Measurements from ENCODE around the gene SLC26A5.

Gene SLC26A5

GRCh38 chr7:103388469-103389140, 57.4 kb downstream of the SLC26A5 start:
- TF ChIP-seq CTCF (conservative IDR thresholded peaks at IDR 0.05; ENCODE audit: low read depth, low read length), result no peak
- no peak for DNase-seq (ENCODE audit: low read depth)
- H3K4me3 ChIP-seq (ENCODE audit: low read length), result no peak overlapping the region

DNA sequence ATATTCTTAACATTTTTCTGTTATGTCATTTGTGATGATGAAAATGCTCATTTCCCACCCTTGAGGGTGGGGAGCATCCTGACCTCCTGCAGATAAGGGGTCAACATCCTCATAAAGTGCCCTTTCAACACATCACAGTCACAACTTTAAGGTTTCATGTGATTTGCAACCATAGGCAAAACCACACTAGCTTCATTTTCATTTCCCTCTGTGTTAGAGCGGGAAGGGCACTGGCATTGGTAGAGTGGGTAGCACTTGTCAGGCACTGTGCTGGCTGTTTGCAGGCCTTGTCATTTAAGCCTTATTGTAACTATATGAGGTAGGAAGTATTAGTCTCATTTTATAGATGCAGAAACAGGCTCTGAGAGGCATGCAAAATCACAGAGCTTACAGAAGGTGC, 58.8 kb downstream of the SLC26A5 start:
- no peak for DNase-seq (ENCODE audit: low read depth)
- no peak overlapping the region for H3K4me3 ChIP-seq (ENCODE audit: low read length)
- no peak for TF ChIP-seq CTCF (conservative IDR thresholded peaks at IDR 0.05; ENCODE audit: low read depth, low read length)

GRCh38 chr7:103382032-103382402, 64.0 kb downstream of the SLC26A5 start:
- DNase-seq (ENCODE audit: low read depth), result no peak
- TF ChIP-seq CTCF (conservative IDR thresholded peaks at IDR 0.05; ENCODE audit: low read depth, low read length), result no peak
- no peak overlapping the region for H3K4me3 ChIP-seq (ENCODE audit: low read length)

- no peak overlapping the region for H3K4me3 ChIP-seq (ENCODE audit: low read length)
- no peak for TF ChIP-seq CTCF (conservative IDR thresholded peaks at IDR 0.05; ENCODE audit: low read depth, low read length)
- DNase-seq (ENCODE audit: low read depth), result no peak
Observed at GRCh38 chr7:103381280-103382031, 64.6 kb downstream of the SLC26A5 start.

DNA sequence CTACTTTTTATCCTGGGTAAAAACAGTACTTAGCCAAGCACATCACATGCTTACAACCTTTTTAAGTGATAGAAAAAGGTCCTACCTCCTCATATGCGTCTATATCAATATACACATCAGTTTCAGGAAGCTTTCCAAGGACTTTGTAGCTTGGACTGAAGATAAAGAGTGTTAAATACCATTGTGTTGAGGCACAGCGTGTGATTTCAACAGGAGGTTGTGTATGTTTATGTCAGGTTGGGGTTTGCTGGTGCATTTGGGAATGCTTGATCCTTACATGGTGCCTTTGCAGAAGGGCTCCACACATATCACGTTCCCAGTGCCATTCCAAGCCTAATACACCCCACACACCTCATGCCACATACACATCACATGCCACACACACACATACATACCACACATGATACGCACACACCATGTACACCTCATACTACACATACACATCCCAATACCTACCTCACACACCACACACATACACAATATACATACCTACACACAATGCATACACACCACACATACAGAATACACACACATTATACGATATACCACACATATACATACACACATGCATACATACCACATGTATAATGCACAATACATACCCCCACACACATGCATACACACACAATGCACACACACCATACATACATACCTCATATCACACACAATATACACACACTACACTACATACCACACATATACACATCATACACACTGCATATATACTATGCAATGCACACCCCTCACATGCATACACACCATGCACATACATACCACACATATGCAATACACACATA, 65.4 kb downstream of the SLC26A5 start:
- no peak overlapping the region for H3K4me3 ChIP-seq (ENCODE audit: low read length)
- TF ChIP-seq CTCF (conservative IDR thresholded peaks at IDR 0.05; ENCODE audit: low read depth, low read length), result no peak
- DNase-seq (ENCODE audit: low read depth), result no peak

DNA sequence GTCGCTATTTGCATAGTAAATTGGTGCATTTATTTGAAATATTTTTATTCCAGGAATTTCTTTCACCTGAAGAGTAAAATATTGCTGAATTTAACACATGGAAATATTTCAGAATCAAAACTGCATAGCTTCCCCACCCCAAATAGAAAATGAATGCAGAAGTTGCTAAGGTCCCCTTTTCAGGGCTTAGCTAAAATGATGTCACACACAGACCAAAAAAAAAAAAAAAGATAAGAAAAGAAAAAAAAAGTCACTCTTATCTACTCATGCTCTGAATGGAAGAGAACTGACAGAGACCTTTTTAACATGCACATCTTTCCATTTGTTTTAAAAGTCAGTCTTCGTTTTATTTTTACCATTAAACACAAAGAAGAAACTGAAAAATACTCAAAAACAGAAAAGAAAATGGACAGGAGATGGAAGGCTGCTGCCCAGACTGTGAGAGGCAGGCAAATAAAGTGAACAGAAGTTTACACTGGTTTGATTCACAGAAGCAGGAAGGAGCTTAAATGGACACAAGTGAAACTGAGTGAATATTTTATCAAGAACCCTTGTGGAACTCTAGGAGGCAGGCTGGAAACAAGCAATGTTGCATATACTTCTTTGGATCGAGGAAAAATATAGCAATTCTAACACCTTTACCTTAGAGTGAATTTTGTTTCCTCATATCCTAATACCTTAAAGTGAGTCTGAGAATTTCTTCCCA, 66.6 kb downstream of the SLC26A5 start:
- no peak overlapping the region for H3K4me3 ChIP-seq (ENCODE audit: low read length)
- no peak for DNase-seq (ENCODE audit: low read depth)
- no peak for TF ChIP-seq CTCF (conservative IDR thresholded peaks at IDR 0.05; ENCODE audit: low read depth, low read length)
